ENCODE measurements around the gene BCR. TPM values are rescaled to one million over a fixed set of nuclear protein-coding genes. Genes with fewer than 3 reads are reported as not detected.

BCR gene
- total and polyA plus RNA-seq, 9 donors: 7.1 to 44.6 (median 35.6) TPM

DNA sequence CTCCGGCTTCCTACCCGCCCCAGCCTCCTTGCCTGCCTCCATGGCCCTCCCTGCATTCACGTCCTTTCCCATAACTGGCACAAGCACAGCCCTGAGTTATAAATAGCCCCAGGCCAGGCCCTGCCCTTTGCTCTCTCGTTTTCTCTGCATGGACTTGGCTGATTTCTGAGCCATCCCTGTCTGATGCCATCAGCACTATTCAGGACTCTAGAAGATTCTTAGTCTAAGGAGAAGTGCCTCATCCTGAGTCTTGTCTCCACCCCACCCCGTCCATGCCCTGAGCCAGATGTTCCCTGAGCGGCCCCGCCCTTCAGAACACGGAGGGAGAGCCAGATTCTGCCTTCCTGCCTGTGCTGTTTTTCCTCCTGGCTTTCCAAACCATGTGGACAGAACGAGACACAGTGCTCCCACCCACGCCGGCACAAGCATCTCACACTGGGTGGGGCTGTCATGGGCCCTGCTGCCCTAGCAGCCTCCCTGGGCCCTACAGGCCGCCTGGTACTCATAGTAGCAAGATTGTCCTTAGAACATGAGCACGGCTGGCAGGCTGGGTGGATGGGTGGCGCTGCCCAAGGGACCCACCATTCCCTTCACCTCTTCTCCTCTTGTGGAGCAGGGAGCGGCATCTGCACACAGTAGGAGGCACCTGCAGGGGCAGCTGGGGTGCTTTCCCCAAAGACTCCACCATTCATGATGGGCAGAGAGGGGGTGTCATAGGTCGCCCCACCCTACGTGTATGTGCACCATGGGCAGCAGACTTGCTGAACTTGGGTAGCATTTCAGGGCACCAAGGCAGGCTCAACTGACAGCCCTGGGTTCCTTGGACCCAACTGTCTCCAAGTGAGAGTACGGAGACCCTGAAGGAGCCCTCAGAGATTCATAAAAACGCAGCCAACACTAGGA lies 76.9 kb downstream of the BCR start:
- no peaks in the 10 kb centered on the region for H3K27me3 ChIP-seq
- H3K27ac ChIP-seq: peak overlapping the region; percentile 58 to 66
- peaks cover 16% of the 10 kb centered on the region for H3K4me1 ChIP-seq (ENCODE audit: insufficient read depth)
- intact Hi-C loops (cut with DNase I): no loop called here
- DNase-seq: peak; percentile 69 to 82 (median 74)
- no peak for TF ChIP-seq EP300 (IDR thresholded peaks at IDR 0.05)
- TF ChIP-seq, protein P1, sequence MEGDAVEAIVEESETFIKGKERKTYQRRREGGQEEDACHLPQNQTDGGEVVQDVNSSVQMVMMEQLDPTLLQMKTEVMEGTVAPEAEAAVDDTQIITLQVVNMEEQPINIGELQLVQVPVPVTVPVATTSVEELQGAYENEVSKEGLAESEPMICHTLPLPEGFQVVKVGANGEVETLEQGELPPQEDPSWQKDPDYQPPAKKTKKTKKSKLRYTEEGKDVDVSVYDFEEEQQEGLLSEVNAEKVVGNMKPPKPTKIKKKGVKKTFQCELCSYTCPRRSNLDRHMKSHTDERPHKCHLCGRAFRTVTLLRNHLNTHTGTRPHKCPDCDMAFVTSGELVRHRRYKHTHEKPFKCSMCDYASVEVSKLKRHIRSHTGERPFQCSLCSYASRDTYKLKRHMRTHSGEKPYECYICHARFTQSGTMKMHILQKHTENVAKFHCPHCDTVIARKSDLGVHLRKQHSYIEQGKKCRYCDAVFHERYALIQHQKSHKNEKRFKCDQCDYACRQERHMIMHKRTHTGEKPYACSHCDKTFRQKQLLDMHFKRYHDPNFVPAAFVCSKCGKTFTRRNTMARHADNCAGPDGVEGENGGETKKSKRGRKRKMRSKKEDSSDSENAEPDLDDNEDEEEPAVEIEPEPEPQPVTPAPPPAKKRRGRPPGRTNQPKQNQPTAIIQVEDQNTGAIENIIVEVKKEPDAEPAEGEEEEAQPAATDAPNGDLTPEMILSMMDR (IDR thresholded peaks at IDR 0.05): peak in 1 of 3 donors; percentile 6
- WGBS, 3 donors: 35 to 43% (median 40%) methylated on average over 18 to 19 of the region's 19 CpGs
- no peak overlapping the region for H3K4me3 ChIP-seq
- no peaks in the 10 kb centered on the region for H3K36me3 ChIP-seq
- no peaks in the 10 kb centered on the region for H3K9me3 ChIP-seq

DNA sequence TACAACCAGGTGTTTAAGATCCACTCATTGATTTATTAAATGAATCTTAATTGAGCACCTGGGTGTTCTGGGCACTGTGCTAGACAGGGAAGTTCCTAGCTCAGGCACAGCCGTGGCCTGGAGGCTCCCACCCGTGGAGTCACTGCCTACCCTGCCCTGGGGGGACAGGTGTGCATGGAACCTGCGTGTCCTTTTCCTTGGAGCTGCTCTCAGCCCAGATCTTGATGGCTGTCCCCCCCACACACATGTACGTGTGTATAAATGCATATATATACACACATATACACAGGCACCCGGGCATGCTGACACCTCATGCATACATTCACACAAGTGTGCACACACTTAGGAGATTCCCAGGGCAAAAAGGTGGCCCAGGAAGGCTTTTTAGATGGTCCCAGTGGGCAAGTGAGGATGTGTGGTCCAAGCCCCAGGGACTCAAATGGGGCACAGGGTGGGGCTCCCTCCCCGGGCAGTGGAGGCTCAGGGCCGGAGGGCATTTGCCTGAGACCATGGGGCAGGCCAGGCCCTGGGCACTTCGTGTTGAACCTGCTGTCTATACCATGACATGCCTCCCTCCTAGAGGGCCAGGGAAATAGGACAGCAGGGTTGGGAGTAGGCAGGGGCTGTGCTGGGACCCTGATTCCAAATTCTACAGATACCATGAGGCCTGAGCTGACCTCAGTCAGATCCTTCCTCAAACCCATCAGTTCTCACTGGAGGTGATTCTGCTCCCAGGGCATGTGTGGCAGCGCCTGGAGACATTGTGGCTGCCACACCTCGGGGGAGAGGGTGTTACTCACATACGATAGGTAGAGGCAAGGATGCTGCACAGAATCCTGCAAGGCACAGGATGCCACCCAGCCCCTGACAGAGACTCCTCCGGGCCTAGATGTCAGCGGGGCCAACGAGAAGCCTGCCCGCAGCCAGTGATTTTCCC lies 77.8 kb downstream of the BCR start:
- TF ChIP-seq EP300 (IDR thresholded peaks at IDR 0.05): no peak
- TF ChIP-seq, protein P1 (IDR thresholded peaks at IDR 0.05): no peak
- no peak for TF ChIP-seq POLR2A (IDR thresholded peaks at IDR 0.05)
- DNase-seq: no peak
- Histone ChIP-seq H3K27ac (peak overlapping the region; percentile 58 to 66), H3K27me3 (no peaks in the 10 kb centered on the region), H3K4me1 (ENCODE audit: insufficient read depth) (peaks cover 16% of the 10 kb centered on the region), H3K4me3 (no peak overlapping the region), H3K36me3 (no peaks in the 10 kb centered on the region), H3K9me3 (no peaks in the 10 kb centered on the region)
- WGBS, 3 donors: 90 to 92% (median 91%) methylated on average over 15 of the region's 15 CpGs
- intact Hi-C loops (cut with DNase I): no loop called here

DNA sequence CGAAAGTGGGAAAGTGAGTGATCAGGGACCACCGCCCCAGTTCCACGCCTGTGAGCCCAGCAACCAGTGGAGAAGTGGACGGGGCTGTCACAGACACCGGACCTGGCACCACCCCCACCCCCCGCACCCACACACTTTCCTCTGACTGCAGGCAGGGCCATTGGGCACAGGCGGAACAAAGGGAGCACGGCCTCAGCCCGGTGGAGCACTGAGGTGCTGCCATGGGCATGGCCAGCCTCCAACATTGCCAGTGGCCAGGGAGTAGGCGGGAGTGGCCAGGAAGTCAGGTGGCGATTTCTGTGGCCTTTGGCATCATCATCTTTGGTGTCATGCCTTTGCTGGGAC lies 78.5 kb downstream of the BCR start:
- H3K36me3 ChIP-seq: no peaks in the 10 kb centered on the region
- DNase-seq: no peak
- H3K27me3 ChIP-seq: no peaks in the 10 kb centered on the region
- H3K4me3 ChIP-seq: no peak overlapping the region
- intact Hi-C loops (cut with DNase I): no loop called here
- WGBS, 3 donors: 94 to 99% (median 95%) methylated on average over 10 to 11 of the region's 11 CpGs
- TF ChIP-seq POLR2A (IDR thresholded peaks at IDR 0.05) (no peak), EP300 (IDR thresholded peaks at IDR 0.05) (no peak)
- TF ChIP-seq, protein P1 (IDR thresholded peaks at IDR 0.05): no peak
- H3K9me3 ChIP-seq: no peaks in the 10 kb centered on the region
- no peak overlapping the region for H3K27ac ChIP-seq
- peaks cover 16% of the 10 kb centered on the region for H3K4me1 ChIP-seq (ENCODE audit: insufficient read depth)

DNA sequence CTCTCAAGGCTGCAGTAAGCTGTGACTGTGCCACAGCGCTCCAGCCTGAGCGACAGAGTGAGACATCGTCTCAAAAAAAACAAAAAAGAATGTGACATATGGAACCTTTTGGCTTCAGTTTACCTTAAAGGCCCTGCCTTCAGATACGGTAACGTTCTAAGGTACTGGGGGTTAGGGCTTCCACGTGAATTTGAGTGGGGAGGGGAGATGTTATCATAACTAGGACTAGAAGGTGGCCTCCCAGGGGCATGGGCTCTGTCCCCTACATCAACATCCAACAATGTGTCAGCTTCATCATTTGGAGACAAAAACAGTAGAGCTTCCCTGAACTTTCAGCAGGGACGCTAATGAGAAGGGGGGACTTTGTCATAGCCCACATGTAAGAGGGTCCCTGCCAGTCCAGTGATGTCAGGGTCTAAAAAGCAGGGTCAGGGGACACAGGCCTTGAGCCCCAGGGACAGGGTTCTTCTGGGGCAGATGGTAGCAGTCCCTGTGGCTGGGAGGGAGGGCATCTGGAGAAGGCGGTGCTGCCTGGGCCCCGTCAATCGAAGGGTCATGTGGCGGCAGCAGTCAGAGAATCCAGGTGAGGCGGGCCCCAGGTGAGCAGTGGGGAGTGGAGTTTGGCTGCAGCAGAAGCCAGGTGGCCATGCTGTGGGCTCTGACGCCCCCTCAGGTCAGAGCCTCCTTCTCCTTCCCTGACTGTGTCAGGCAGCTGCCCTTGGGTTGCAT lies 79.8 kb downstream of the BCR start:
- intact Hi-C loops (cut with DNase I): no loop called here

More for the DNA sequence above, 79.8 kb downstream of the BCR start:
- DNase-seq: no peak
- Histone ChIP-seq H3K9me3 (no peaks in the 10 kb centered on the region), H3K4me3 (no peak overlapping the region), H3K27ac (no peak overlapping the region), H3K36me3 (no peaks in the 10 kb centered on the region), H3K27me3 (no peaks in the 10 kb centered on the region), H3K4me1 (ENCODE audit: insufficient read depth) (peaks cover 16% of the 10 kb centered on the region)
- TF ChIP-seq, protein P1 (IDR thresholded peaks at IDR 0.05): no peak
- TF ChIP-seq POLR2A (IDR thresholded peaks at IDR 0.05) (no peak), EP300 (IDR thresholded peaks at IDR 0.05) (no peak)
- 91 to 93% (median 93%) methylated on average over 13 of the region's 13 CpGs for WGBS, 3 donors
